HepG2 (cell line): ENCODE results near the gene DDX31. TPM values are rescaled to one million over a fixed set of nuclear protein-coding genes. Genes with fewer than 3 reads are reported as not detected.

Source experiments
- ATAC-seq: fragments of 200-7000 bp; cut with Tn5 transposase; 3 replicates; pipeline ENCODE4 v1.9.1; 2020; ENCODE audit warnings: mild to moderate bottlenecking, moderate library complexity
- BruUV-seq: library from RNA; stranded (reverse); fragments of 400-500 nt; replicated peaks from 2 replicates; lab custom pipeline; 2021; lab: Mats Ljungman, UMichigan
- CTCF ChIA-PET: fragments of 300-600 bp; formaldehyde crosslinking; extraction: SDS; loops from one replicate; lab custom pipeline; 2021; ENCODE audit warnings: low total read pairs, inconsistent platforms, low intra/inter-chr PET ratio; lab: Yijun Ruan, JAX
- POLR2A ChIA-PET: fragments of 350-600 bp; sonication (Branson Sonifier 250); formaldehyde crosslinking; loops from one replicate; lab custom pipeline; 2020; ENCODE audit warnings: antibody characterized with exemption, inconsistent platforms; lab: Yijun Ruan, JAX
- DNase-seq: peaks from one replicate; pipeline ENCODE4 v3.0.0-alpha.2; 2015; ENCODE audit warnings: low spot score
- FAIRE-seq: peaks from 3 replicates; lab custom pipeline; 2011; peaks lifted over from hg19 to GRCh38; lab: Jason Lieb, UNC
- H2AFZ ChIP-seq: one replicate; pipeline ENCODE4 v1.6.1; 2011; ENCODE audit warnings: low read length, inconsistent platforms
- H3K27ac ChIP-seq: fragments of 300-600 bp; 3 replicates; pipeline ENCODE4 v1.8.0; 2011; ENCODE audit warnings: mixed run types, mild to moderate bottlenecking, mixed read lengths, low read length, inconsistent platforms; ENCODE audit not compliant: insufficient read depth; ENCODE audit errors: extremely low read length
- H3K27me3 ChIP-seq, 2 experiments: fragments of 200-600 bp in 1 of 2; 2 replicates in 1 of 2; 3 replicates in 1 of 2; pipeline versions ENCODE4 v1.6.0 to v1.8.0; 2011; ENCODE audit warnings: low read length in 2 of 2, mild to moderate bottlenecking in 2 of 2, moderate library complexity in 2 of 2, inconsistent platforms in 1 of 2; ENCODE audit not compliant: insufficient read depth in 2 of 2, control insufficient read depth in 1 of 2
- H3K36me3 ChIP-seq, 2 experiments: fragments of 200-600 bp in 1 of 2; replicated peaks in 1 of 2; 2 replicates in 1 of 2; 3 replicates in 1 of 2; pipeline versions ENCODE4 v1.5.1 to v1.8.0; 2011; ENCODE audit warnings: low read length in 2 of 2, inconsistent platforms in 1 of 2; ENCODE audit not compliant: insufficient read depth in 2 of 2, control insufficient read depth in 1 of 2
- H3K4me1 ChIP-seq: 2 replicates; pipeline ENCODE4 v1.5.1; 2012; ENCODE audit warnings: low read length, inconsistent platforms; ENCODE audit not compliant: insufficient read depth
- H3K4me2 ChIP-seq: 2 replicates; pipeline ENCODE4 v1.6.0; 2011; ENCODE audit warnings: low read depth, low read length, inconsistent platforms
- H3K4me3 ChIP-seq, 3 experiments: fragments of 200-600 bp in 1 of 3; sonication (generic), shearing (Covaris generic) in 1 of 3; replicated peaks in 1 of 3; 2 replicates each; pipeline ENCODE4 v1.5.1; 2011 to 2016; ENCODE audit warnings: low read length in 3 of 3, inconsistent platforms in 2 of 3, low read depth in 2 of 3, mild to moderate bottlenecking in 2 of 3, control low read depth in 1 of 3, mixed read lengths in 1 of 3; ENCODE audit not compliant: insufficient read depth in 1 of 3
- H3K79me2 ChIP-seq: one replicate; pipeline ENCODE4 v1.6.1; 2011; ENCODE audit warnings: low read length, inconsistent platforms; ENCODE audit not compliant: insufficient read depth
- H3K9ac ChIP-seq: 2 replicates; pipeline ENCODE4 v1.6.0; 2011; ENCODE audit warnings: mild to moderate bottlenecking, low read depth, low read length, inconsistent platforms; ENCODE audit not compliant: insufficient read depth
- H3K9me3 ChIP-seq: 2 replicates; pipeline ENCODE4 v1.5.1; 2012; ENCODE audit warnings: mild to moderate bottlenecking, low read length
- H4K20me1 ChIP-seq: 2 replicates; pipeline ENCODE4 v1.6.0; 2011; ENCODE audit warnings: inconsistent platforms, mild to moderate bottlenecking, low read length, moderate library complexity; ENCODE audit not compliant: insufficient read depth
- ATF4 ChIP-seq, 2 experiments: fragments of 450-650 bp in 1 of 2; sonication (generic) in 1 of 2; formaldehyde crosslinking; IDR thresholded peaks; 2 replicates each; pipeline versions ENCODE4 v1.5.0 to v1.8.0; 2020 to 2022; ENCODE audit warnings: mild to moderate bottlenecking in 1 of 2, missing genetic modification reagents in 1 of 2
- FOSL1 ChIP-seq: sonication (generic); formaldehyde crosslinking; IDR thresholded peaks from 2 replicates; pipeline ENCODE4 v1.9.0; 2021; ENCODE audit warnings: missing genetic modification reagents, borderline replicate concordance
- GATAD2A ChIP-seq: IDR thresholded peaks from 2 replicates; pipeline ENCODE4 v1.6.1; 2016
- MYNN ChIP-seq: sonication (generic); formaldehyde crosslinking; IDR thresholded peaks from 2 replicates; pipeline ENCODE4 v1.4.0; 2020; ENCODE audit warnings: mild to moderate bottlenecking, low read depth, missing genetic modification reagents
- XRCC5 ChIP-seq: fragments of 200-400 bp; formaldehyde crosslinking; optimal IDR thresholded peaks from 2 replicates; pipeline ENCODE3; 2017; ENCODE audit warnings: mild to moderate bottlenecking, low read length
- ZBTB44 ChIP-seq: sonication (generic); formaldehyde crosslinking; IDR thresholded peaks from 2 replicates; pipeline ENCODE4 v1.4.0; 2020; ENCODE audit warnings: missing genetic modification reagents
- ZNF234 ChIP-seq: sonication (generic); formaldehyde crosslinking; conservative IDR thresholded peaks from 2 replicates; pipeline ENCODE4 v1.5.1; 2020; ENCODE audit warnings: mild to moderate bottlenecking, missing genetic modification reagents
- WGBS: methylation state at CpG from one replicate; pipeline ENCODE4 v1.1.6; 2017; ENCODE audit warnings: low lambda C conversion rate; 5-methylcytosine and 5-hydroxymethylcytosine counted together
- in situ Hi-C: cut with HindIII; loops from 2 replicates; pipeline ENCODE4 v1.10.0; 2017; ENCODE audit warnings: low pct_unique_long_range_greater_than_20kb; ENCODE audit not compliant: extremely low pct_ligation_motif_present
- intact Hi-C: fragments of 100-400 bp; cut with micrococcal nuclease; formaldehyde crosslinking; loops from one replicate; pipeline ENCODE4 v1.10.0; 2022; ENCODE audit not compliant: unreplicated experiment
- polyA plus RNA-seq, 8 experiments: library from polyadenylated mRNA; depleted of rRNA in 3 of 8; stranded (reverse) in 7 of 8; unstranded in 1 of 8; fragments of >200 nt; fragmentation: Illumina TruSeq in 4 of 8; extraction: Trizol in 4 of 8; gene quantifications; 2 replicates each; pipeline versions ENCODE4 v1.2.1 to v1.2.3, GENCODE V29; 2011 to 2016; ENCODE audit warnings: low read depth in 4 of 8, missing spikeins in 1 of 8, mixed read lengths in 1 of 8; ENCODE audit not compliant: insufficient read depth in 1 of 8
- total RNA-seq, 5 experiments: library from RNA; depleted of rRNA; stranded (reverse); fragments of >200 nt; fragmentation: Illumina TruSeq; extraction: Trizol; gene quantifications; 2 replicates each; pipeline ENCODE4 v1.2.3, GENCODE V29; 2016; ENCODE audit warnings: low read depth in 1 of 5

The DDX31 gene
- total and polyA plus RNA-seq, 2 of the 13 experiments (the other 11 are each of a cell fraction or from before 2014, with no cell fraction given) = 11.4 to 16.3 TPM

- TF ChIP-seq FOSL1 (CRISPR knock-in tag) = no peak
- TF ChIP-seq GATAD2A (CRISPR knock-in tag) = no peak
- no peak for TF ChIP-seq MYNN (CRISPR knock-in tag)
- TF ChIP-seq ZBTB44 (CRISPR knock-in tag) = no peak
- TF ChIP-seq, all 625 proteins: peak for 0
Measured at GRCh38 chr9:132577119-132577518, 92.7 kb downstream of the DDX31 start (continued).

DNA sequence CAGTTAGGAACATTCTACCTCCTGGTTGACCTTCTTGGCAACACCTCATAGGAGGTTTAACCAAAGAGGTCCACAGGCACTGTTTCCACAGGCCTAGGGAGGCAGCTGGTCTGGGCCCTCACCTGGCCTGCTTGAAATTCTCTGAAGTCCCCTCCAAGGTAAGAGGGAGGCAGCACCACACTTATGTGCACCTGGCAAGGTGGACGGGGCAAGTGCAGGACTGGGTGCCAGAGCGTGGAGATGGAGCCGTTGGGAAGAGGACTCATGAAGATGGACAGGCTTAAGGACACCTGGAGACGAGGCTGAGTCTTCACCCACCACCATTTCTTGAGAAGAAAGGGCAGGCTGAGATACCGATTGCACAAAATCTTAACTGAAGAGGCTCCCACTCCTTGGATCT lies 94.0 kb downstream of the DDX31 start:
- ATAC-seq (no peak), DNase-seq (no peak), FAIRE-seq (no peak)
- no peaks in the 10 kb centered on the region for H3K9me3 ChIP-seq
- H3K4me2 ChIP-seq = no peak overlapping the region
- intact Hi-C loops (loop anchor here (1.0 to 2.0 kb wide), 2 partner anchors 69 to 163 kb away; no protein-coding TSS in a partner anchor), in situ Hi-C loops (loop anchor here (5.0 kb wide), 2 partner anchors 69 to 164 kb away; partner anchors contain the start of gene CFAP77)
- H3K27me3 ChIP-seq = peaks cover 10 to 37% of the 10 kb centered on the region in 2 experiments
- H3K9ac ChIP-seq = no peak overlapping the region
- POLR2A ChIA-PET = no interaction called here
- H3K4me1 ChIP-seq = no peaks in the 10 kb centered on the region
- WGBS = 3% methylated on average over 5 of the region's 5 CpGs
- H4K20me1 ChIP-seq = peaks cover 14% of the 10 kb centered on the region; the same call in 1 of the 2 replicates
- CTCF ChIA-PET = interaction anchor here (0.7 to 2.8 kb wide), 3 partner anchors 30 to 164 kb away, joined by 4 to 22 read pairs (median 17); no protein-coding TSS in a partner anchor
- no TSS peak for BruUV-seq
- H3K79me2 ChIP-seq = no peaks in the 10 kb centered on the region
- H3K36me3 ChIP-seq = no peaks in the 10 kb centered on the region
- no peak overlapping the region for H2AFZ ChIP-seq
- H3K27ac ChIP-seq = no peak overlapping the region
- H3K4me3 ChIP-seq = no peak overlapping the region
- TF ChIP-seq ZNF234 (no peak), XRCC5 (no peak), ATF4 (CRISPR knock-in tag; IDR thresholded peaks at IDR 0.05) (no peak)
